PC-3 (cell line): ENCODE data around the gene TCEAL1. TPM values are rescaled to one million over a fixed set of nuclear protein-coding genes. Genes with fewer than 3 reads are reported as not detected.
A peak's percentile ranks its signal among the peaks of the same experiment; 100 is the strongest.
"Not testable (repeated sequence)": the region's sequence is repeated elsewhere in the genome, so short reads cannot be mapped to it uniquely, and the experiment has no call there.

ENCODE experiments used
- ATAC-seq: fragments of 200-7000 bp; cut with Tn5 transposase; 2 replicates; pipeline ENCODE4 v1.9.1; 2020; ENCODE audit warnings: mild to moderate bottlenecking, moderate library complexity
- BruUV-seq: library from RNA; stranded (reverse); fragments of 400-500 nt; replicated peaks from 2 replicates; lab custom pipeline; 2021; lab: Mats Ljungman, UMichigan
- CTCF ChIA-PET: fragments of 300-600 bp; sonication (Branson Sonifier 250); formaldehyde crosslinking; loops from one replicate; lab custom pipeline; 2022; ENCODE audit warnings: antibody characterized with exemption; lab: Charles Lee
- POLR2A ChIA-PET: fragments of 300-600 bp; sonication (Branson Sonifier 250); formaldehyde crosslinking; loops from one replicate; lab custom pipeline; 2022; ENCODE audit warnings: antibody characterized with exemption; ENCODE audit not compliant: unreplicated experiment; lab: Charles Lee
- DNase-seq: peaks from one replicate; pipeline ENCODE4 v3.0.0-alpha.2; 2015
- H2AFZ ChIP-seq: fragments of 300-600 bp; sonication (generic); 2 replicates; pipeline ENCODE4 v1.6.0; 2016; ENCODE audit warnings: antibody characterized with exemption, low read length
- H3F3A ChIP-seq: fragments of 300-600 bp; sonication (generic); one replicate; pipeline ENCODE4 v1.6.0; 2017; ENCODE audit warnings: antibody characterized with exemption, low read length, control low read depth, mild to moderate bottlenecking; ENCODE audit not compliant: unreplicated experiment
- H3K27ac ChIP-seq: fragments of 300-600 bp; sonication (generic); 2 replicates; pipeline ENCODE4 v1.5.1; 2016; ENCODE audit warnings: mild to moderate bottlenecking, low read length
- H3K27me3 ChIP-seq: fragments of 300-600 bp; sonication (generic); 2 replicates; pipeline ENCODE4 v1.6.1; 2016; ENCODE audit warnings: low read length, mixed read lengths
- H3K36me3 ChIP-seq: fragments of 300-600 bp; sonication (generic); 2 replicates; pipeline ENCODE4 v1.6.1; 2016; ENCODE audit warnings: low read depth, mixed run types, low read length, mixed read lengths
- H3K4me1 ChIP-seq: fragments of 300-600 bp; sonication (generic); 2 replicates; pipeline ENCODE4 v1.5.1; 2016; ENCODE audit warnings: low read length; ENCODE audit not compliant: insufficient read depth
- H3K4me2 ChIP-seq: fragments of 300-600 bp; sonication (generic); 2 replicates; pipeline ENCODE4 v1.6.0; 2016; ENCODE audit warnings: low read length
- H3K4me3 ChIP-seq: fragments of 300-600 bp; sonication (generic); 2 replicates; pipeline ENCODE4 v1.5.1; 2016; ENCODE audit warnings: mild to moderate bottlenecking, low read length, mixed read lengths
- H3K79me2 ChIP-seq: fragments of 300-600 bp; sonication (generic); 2 replicates; pipeline ENCODE4 v1.6.1; 2017; ENCODE audit warnings: low read length, mixed read lengths
- H3K9ac ChIP-seq: fragments of 300-600 bp; sonication (generic); 2 replicates; pipeline ENCODE4 v1.6.0; 2016; ENCODE audit warnings: mild to moderate bottlenecking, low read length
- H3K9me2 ChIP-seq: fragments of 300-600 bp; sonication (generic); replicated peaks from 2 replicates; pipeline ENCODE4 v1.6.1; 2016; ENCODE audit warnings: mixed run types, low read length, mixed read lengths
- H3K9me3 ChIP-seq: fragments of 300-600 bp; sonication (generic); 2 replicates; pipeline ENCODE4 v1.6.1; 2016; ENCODE audit warnings: low read length, mixed read lengths
- H4K20me1 ChIP-seq: fragments of 300-600 bp; sonication (generic); 2 replicates; pipeline ENCODE4 v1.6.1; 2016; ENCODE audit warnings: low read length, mixed read lengths
- EZH2 ChIP-seq: fragments of 300-600 bp; sonication (generic); IDR thresholded peaks from one replicate; pipeline ENCODE4 v1.6.1; 2017; ENCODE audit warnings: antibody characterized with exemption, mild to moderate bottlenecking, low read length; ENCODE audit not compliant: unreplicated experiment
- EZH2phosphoT487 ChIP-seq: fragments of 300-600 bp; sonication (generic); IDR thresholded peaks from 2 replicates; pipeline ENCODE4 v1.6.1; 2018; ENCODE audit warnings: mild to moderate bottlenecking, antibody characterized with exemption, low read length, borderline replicate concordance
- intact Hi-C: fragments of 100-400 bp; cut with micrococcal nuclease; formaldehyde crosslinking; loops from 2 replicates; pipeline ENCODE4 v1.9.0; 2023
- total RNA-seq: library from RNA; depleted of rRNA; stranded (reverse); fragments of >200 nt; gene quantifications from 2 replicates; pipeline ENCODE4 v1.2.3, GENCODE V29; 2014
- TF ChIP-seq, protein P1 (sequence below): fragments of 300-600 bp; sonication (generic); conservative IDR thresholded peaks from 2 replicates; pipeline ENCODE4 v1.5.1; 2017; ENCODE audit warnings: antibody characterized with exemption, low read depth, mild to moderate bottlenecking, low read length

TCEAL1 gene
- total RNA-seq, 1 experiment from 2014 or later: 22.8 TPM

DNA sequence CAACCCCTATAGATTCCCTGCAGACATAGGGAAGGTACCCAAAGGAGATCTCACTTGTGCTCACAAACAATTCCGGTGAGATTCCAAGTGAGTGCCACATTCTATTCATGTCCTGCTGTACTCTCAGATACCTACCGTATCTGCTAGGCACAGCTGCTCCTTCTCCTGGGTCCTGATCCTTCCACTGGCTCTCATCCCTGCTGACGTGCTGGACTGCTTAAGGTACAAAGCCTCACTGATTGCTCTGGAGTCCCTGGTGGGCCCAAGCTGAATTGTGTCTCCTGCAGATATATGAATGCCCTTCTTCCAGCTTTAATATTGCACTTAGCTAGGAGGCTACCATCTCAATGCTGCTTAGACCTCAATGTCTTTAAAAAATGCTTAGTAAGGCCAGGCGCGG is 2.4 kb downstream of the TCEAL1 start:
- POLR2A ChIA-PET: no interaction called here
- CTCF ChIA-PET: no interaction called here
- no TSS peak for BruUV-seq

DNA sequence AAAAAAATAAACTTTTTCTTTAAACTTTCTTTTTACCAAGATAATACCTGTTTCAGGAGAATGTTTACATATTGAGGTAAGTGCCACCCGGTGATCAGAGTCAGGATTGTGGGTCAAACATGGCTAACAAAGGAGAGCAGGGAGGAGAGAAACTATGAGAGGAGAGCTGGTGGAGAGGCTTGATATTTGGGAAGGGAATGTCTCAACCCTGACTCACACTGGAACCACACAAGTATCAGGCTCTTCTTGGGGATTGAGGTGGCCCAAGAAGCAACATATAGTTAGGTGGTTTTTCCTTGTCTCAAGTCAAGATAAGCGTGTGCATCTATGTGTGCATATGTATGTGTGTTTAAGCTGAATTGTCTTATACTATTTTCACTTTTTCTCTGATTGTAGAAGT is 6.7 kb downstream of the TCEAL1 start:
- ATAC-seq (no peak), DNase-seq (peak; percentile 55)
- no peaks in the 10 kb centered on the region for H3K9me2 ChIP-seq
- 0 out of 2 replicates have a peak overlapping the region, but pooled peaks have one; percentile 13 for H3K4me2 ChIP-seq
- peak overlapping the region; percentile 14 for H3K27ac ChIP-seq
- no peaks in the 10 kb centered on the region for H4K20me1 ChIP-seq
- no peaks in the 10 kb centered on the region for H3K9me3 ChIP-seq
- H2AFZ ChIP-seq: peak overlapping the region; percentile 7; the same call in 1 of the 2 replicates
- no peak overlapping the region for H3K4me3 ChIP-seq
- no peaks in the 10 kb centered on the region for H3K36me3 ChIP-seq
- ChIA-PET POLR2A (no interaction called here), CTCF (no interaction called here)
- no peak overlapping the region for H3K9ac ChIP-seq
- H3K4me1 ChIP-seq: peaks cover 49% of the 10 kb centered on the region
- no TSS peak for BruUV-seq
- intact Hi-C loops: loop anchor here (5.0 kb wide), 1 partner anchor 37 kb away; no protein-coding TSS in a partner anchor
- TF ChIP-seq EZH2phosphoT487 (no peak), EZH2 (no peak)
- TF ChIP-seq, protein P1, sequence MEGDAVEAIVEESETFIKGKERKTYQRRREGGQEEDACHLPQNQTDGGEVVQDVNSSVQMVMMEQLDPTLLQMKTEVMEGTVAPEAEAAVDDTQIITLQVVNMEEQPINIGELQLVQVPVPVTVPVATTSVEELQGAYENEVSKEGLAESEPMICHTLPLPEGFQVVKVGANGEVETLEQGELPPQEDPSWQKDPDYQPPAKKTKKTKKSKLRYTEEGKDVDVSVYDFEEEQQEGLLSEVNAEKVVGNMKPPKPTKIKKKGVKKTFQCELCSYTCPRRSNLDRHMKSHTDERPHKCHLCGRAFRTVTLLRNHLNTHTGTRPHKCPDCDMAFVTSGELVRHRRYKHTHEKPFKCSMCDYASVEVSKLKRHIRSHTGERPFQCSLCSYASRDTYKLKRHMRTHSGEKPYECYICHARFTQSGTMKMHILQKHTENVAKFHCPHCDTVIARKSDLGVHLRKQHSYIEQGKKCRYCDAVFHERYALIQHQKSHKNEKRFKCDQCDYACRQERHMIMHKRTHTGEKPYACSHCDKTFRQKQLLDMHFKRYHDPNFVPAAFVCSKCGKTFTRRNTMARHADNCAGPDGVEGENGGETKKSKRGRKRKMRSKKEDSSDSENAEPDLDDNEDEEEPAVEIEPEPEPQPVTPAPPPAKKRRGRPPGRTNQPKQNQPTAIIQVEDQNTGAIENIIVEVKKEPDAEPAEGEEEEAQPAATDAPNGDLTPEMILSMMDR: no peak
- H3K27me3 ChIP-seq: no peaks in the 10 kb centered on the region
- no peaks in the 10 kb centered on the region for H3F3A ChIP-seq
- H3K79me2 ChIP-seq: 0 out of 2 replicates have a peak, but pooled peaks cover 7% of the 10 kb centered on the region

More for the DNA sequence above, 2.4 kb downstream of the TCEAL1 start:
- Histone ChIP-seq H3K27me3 (no peaks in the 10 kb centered on the region), H3K79me2 (peaks cover 45% of the 10 kb centered on the region), H3K9me2 (no peaks in the 10 kb centered on the region), H3K4me3 (peak overlapping the region; percentile 96; the same call in 1 of the 2 replicates), H2AFZ (no peak overlapping the region), H3K9ac (no peak overlapping the region), H3F3A (no peaks in the 10 kb centered on the region), H4K20me1 (no peaks in the 10 kb centered on the region), H3K4me1 (peaks cover 31% of the 10 kb centered on the region), H3K36me3 (no peaks in the 10 kb centered on the region), H3K9me3 (no peaks in the 10 kb centered on the region), H3K27ac (no peak overlapping the region), H3K4me2 (peak overlapping the region; percentile 98)
- TF ChIP-seq, protein P1: no peak
- DNase-seq (no peak), ATAC-seq (no peak)
- intact Hi-C loops: no loop called here

DNA sequence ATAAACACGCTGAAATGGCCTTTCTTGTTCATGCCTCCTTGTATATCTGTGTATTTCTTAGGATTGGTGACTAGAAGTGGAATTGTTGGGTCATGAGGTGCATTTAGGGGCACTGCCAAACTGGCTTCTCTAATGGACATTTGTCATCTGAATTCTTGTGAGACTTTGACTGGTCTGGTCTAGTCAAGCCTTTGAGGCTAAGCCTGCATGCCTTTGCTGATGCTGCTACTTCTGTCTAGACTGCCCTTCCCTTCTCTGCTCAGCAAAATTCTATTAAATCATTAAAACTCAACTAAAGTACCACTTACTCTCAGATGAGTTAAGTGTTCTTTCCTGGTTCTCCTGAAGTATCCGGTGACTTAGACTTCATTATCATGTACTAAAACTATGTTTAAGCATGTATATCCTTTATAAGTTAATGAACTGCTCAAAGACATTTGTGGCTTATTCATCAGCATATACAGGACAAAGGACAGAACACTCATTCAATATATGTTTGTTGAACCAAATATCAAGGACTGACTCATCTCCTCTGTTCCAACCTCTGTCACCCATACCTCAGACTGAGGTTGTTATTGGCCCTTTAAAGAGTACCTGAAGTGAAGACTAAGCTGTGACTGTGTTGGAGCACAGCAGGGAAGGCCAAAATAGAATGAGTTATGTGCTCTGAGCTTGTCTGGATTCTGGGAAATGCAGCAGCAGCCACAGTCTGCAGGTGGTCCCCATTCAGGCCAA is 9.0 kb downstream of the TCEAL1 start:
- Histone ChIP-seq H3K4me2 (peak overlapping the region; percentile 72), H3K79me2 (no peaks in the 10 kb centered on the region), H3K9me3 (no peaks in the 10 kb centered on the region), H3K4me3 (peak overlapping the region; percentile 0; the same call in 1 of the 2 replicates), H2AFZ (no peak overlapping the region), H3F3A (no peaks in the 10 kb centered on the region), H3K9ac (peak overlapping the region; percentile 81), H3K9me2 (no peaks in the 10 kb centered on the region), H4K20me1 (no peaks in the 10 kb centered on the region), H3K4me1 (peaks cover 60% of the 10 kb centered on the region), H3K27me3 (no peaks in the 10 kb centered on the region), H3K27ac (peak overlapping the region; percentile 91), H3K36me3 (no peaks in the 10 kb centered on the region)
- CTCF ChIA-PET: interaction anchor here (0.7 kb wide), 1 partner anchor 8 kb away, joined by 8 read pairs; no protein-coding TSS in a partner anchor
- no peak for TF ChIP-seq EZH2
- no peak for TF ChIP-seq EZH2phosphoT487
- TF ChIP-seq, protein P1: no peak
- ATAC-seq (peak; percentile 91), DNase-seq (peak; percentile 89)
- POLR2A ChIA-PET: no interaction called here
- TSS peak; percentile 46 for BruUV-seq
- intact Hi-C loops: loop anchor here (2.0 to 5.0 kb wide), 3 partner anchors 19 to 49 kb away; partner anchors contain the start of gene MORF4L2

DNA sequence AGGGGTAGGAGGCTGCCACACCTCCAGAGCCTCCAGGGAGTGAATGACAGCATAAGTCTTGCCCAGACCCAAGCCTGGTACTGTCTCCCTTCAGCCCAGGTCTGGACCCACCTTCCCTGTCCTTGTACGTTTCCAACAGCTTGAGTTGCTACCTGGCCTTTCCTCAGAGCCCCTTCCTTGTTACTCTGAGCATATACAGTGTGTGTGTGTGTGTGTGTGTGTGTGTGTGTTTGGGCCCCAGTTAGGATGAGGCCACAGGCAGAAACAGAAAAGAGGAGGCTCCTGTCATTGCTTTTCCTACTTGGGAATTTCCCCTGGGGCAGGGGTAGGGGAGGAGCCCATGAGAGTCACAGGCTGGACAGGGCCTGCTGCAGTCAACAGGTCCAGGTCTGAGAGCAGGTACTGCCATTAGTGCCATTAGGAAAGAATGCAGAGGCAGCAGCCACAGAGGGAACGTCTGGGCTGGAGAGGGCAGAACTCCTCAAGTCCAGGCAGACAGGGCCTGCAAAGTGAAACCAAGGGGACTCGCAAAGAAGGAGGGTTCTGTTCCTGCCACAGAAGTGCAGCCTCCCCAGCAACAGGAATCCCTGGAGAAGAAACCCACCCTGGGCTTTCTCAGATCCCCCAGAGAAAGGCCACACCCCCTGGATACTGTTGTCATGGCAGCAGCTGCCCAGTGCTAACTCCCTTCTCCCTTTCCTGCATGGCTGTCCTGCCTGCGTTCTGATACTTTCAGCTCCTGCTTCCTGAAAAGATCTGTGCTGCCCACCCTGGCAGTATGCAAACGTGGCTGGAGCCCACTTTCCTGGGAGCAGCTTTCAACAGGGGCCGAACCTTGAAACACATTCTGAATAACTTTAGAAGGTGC is 9.9 kb downstream of the TCEAL1 start:
- peak; percentile 21 for ATAC-seq
- H3K4me1 ChIP-seq: peaks cover 60% of the 10 kb centered on the region

More for the DNA sequence above, 9.9 kb downstream of the TCEAL1 start:
- H3K79me2 ChIP-seq, POLR2A ChIA-PET, H3K36me3 ChIP-seq, H3K27me3 ChIP-seq, H2AFZ ChIP-seq, H3K9me2 ChIP-seq, H4K20me1 ChIP-seq, H3K9me3 ChIP-seq, H3F3A ChIP-seq: not testable (repeated sequence)
- intact Hi-C loops: loop anchor here (2.0 to 5.0 kb wide), 3 partner anchors 18 to 48 kb away; partner anchors contain the start of gene MORF4L2
- Histone ChIP-seq H3K4me2 (peak overlapping the region; percentile 72), H3K9ac (peak overlapping the region; percentile 81), H3K4me3 (peak overlapping the region; percentile 40; the same call in 1 of the 2 replicates), H3K27ac (peak overlapping the region; percentile 91)
- TSS peak; percentile 69 for BruUV-seq
- DNase-seq: peak; percentile 6
- CTCF ChIA-PET: interaction anchor here (0.7 kb wide), 1 partner anchor 9 kb away, joined by 8 read pairs; no protein-coding TSS in a partner anchor
